Bronchus fibroblast of lung (primary cell): ENCODE measurements around the gene PIF1. TPM values are rescaled to one million over a fixed set of nuclear protein-coding genes. Genes with fewer than 3 reads are reported as not detected.

ENCODE experiments used
- total RNA-seq: library from RNA; depleted of rRNA; stranded (reverse); fragments of >200 nt; gene quantifications from 2 replicates; pipeline ENCODE4 v1.2.3, GENCODE V29; 2015

Gene PIF1, protein sequence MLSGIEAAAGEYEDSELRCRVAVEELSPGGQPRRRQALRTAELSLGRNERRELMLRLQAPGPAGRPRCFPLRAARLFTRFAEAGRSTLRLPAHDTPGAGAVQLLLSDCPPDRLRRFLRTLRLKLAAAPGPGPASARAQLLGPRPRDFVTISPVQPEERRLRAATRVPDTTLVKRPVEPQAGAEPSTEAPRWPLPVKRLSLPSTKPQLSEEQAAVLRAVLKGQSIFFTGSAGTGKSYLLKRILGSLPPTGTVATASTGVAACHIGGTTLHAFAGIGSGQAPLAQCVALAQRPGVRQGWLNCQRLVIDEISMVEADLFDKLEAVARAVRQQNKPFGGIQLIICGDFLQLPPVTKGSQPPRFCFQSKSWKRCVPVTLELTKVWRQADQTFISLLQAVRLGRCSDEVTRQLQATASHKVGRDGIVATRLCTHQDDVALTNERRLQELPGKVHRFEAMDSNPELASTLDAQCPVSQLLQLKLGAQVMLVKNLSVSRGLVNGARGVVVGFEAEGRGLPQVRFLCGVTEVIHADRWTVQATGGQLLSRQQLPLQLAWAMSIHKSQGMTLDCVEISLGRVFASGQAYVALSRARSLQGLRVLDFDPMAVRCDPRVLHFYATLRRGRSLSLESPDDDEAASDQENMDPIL
- 22.0 and 26.9 TPM in 2 replicates for total RNA-seq

DNA sequence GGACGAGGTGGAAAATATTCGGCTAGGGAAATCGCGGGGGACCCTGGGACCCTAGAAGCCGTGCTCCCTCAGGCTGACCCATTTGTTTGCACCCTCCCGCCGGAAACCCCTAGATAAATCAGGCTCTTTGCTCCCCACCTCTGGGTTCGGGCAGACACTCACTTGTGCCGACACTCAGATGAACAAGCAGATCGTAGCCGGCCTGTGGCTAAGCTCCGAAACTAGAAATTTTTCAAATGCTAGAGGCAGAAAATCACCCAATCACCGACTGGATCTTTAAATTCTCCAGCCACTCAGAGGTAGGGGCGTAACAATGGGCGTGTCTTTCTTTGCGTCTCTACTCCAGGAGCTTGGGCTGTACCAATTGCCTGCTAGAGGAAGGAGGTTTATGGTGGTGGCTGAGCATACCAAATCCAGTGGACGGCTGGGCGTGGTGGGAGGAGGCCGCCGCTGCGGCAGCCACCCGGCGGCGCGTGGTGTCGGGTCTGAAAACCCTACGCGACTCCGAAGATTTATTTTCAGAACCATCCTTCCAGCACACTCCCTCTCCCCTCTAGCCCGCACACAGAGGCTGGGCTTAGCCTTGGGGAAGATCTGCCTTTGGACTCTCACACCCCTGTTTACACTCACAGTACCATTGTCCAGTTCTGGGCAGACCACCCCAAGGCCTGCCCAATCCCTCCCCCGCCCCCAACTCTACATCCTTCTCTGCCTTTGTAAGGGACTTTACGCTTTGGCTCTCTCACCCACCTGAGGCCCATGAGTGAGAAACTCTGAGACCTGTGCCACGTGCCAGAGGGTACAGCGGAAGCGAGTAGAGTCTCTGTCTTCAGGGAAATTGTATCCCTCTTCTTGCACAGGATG is at the start of gene PIF1:
Gene PIF1, minus strand, starts transcription at position 217 of the 864 bp plus-strand sequence. CDS start 1,312 bp downstream, outside the sequence.

DNA sequence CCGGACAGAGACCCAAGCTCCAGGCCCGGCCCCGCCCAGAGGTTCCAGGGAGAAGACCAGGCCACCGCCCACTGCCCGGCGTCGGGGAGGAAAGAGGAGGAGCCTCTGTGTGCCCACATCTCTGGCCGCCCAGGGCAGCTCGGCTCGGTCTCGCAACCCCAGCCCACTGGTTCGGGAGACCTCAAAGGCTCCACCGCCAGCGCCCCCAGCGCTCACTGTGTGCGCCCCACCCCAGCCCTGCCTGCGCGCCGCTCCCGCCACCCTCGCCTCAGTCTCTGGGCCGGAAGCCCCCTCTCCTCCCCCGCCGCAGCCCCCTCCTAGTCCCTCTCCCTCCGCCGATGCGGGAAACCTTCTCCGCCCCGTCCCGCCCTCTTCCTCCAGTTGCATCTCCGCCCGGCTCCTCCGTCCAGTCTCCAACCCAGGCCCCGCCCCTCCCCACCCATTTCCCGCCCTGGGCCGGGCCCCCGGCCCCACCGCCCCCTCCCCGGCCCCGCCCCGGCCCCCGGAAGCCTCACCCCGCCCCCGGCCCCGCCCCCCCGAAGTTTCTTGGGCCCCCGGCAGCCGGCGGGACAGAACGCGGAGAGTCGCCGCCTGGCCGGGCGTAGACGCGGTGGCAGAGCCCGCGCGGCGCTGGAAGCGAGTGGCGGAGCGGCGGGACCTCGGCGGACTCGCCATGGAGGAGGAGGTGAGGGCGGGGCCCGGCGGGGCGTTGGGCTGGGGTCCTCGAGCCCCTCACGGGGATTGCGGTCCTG is 16.1 kb upstream of the PIF1 start, which contains the start of gene PLEKHO2:
Gene PLEKHO2, plus strand, starts transcription at position 572 of the 752 bp plus-strand sequence. Its CDS starts 102 bp downstream, at position 674.

DNA sequence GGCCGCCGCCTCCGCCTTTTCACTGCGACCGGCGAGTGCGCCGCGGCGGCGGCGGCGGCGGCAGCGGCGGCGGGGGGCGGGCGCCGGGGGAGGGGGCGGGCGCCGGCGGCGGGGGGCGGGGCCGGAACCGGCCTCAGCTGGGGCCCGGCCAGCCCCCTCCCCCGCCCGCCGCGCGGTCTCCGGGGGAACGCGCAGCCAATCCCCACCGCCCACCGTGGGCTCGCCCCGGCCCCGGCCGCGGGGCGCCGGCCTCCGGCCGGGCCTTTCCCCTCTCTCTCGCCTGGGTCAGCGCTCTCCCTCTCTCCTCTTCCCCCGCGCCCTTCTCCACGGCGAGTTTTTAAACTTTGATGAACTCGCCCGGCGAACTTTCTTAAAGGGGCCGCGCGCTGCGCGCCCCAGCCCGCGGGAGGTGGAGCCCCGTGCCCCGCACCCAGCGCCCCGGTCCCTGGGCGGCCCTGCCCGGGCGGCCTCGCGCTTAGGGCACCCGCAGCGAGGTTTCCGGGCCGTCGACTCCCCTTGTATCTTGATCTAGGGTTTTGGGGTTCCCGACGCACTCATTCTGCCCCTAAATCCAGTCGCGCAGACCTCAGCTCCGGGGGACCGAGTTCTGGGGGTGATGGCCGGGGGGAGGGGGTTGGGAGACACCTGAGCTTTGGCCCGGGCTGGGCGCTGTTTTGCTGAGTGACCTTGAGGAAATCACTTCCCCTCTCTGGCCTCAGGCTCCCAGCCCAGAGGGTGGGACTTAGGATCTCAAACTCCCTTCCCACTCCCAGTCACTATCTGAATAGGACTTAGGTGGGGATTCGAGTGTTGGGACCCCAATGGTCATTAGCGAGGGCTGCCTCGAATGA is 49.7 kb downstream of the PIF1 start, which contains the start of gene RBPMS2:
Gene RBPMS2, minus strand, starts transcription at position 39 of the 851 bp plus-strand sequence. CDS start 270 bp downstream, outside the sequence.

Other genes with a start within 250 kb of the PIF1 start
- gene RBPMS2, start 50.1 kb downstream of the PIF1 start, total RNA-seq, result 0.34 and 0.59 TPM in 2 replicates
- 19.7 and 20.5 TPM in 2 replicates for gene PLEKHO2, start 16.3 kb upstream of the PIF1 start, total RNA-seq
- gene ANKDD1A, start 86.3 kb upstream of the PIF1 start, total RNA-seq, result 2.5 and 2.7 TPM in 2 replicates
- gene SPG21, start 164.3 kb upstream of the PIF1 start, total RNA-seq, result 63.9 and 65.7 TPM in 2 replicates
- 24.7 and 29.9 TPM in 2 replicates for gene MTFMT, start 204.0 kb upstream of the PIF1 start, total RNA-seq
- gene SLC51B, start 219.7 kb upstream of the PIF1 start, total RNA-seq, result not detected in 2 replicates
- 8.5 and 10.4 TPM in 2 replicates for gene RASL12, start 242.3 kb upstream of the PIF1 start, total RNA-seq